Mesenchymal stem cell (in vitro differentiated cells and primary cell): Measurements from ENCODE around the gene TSFM.

Experiments used
- DNase-seq: peaks from one replicate; pipeline ENCODE4 v3.0.0-alpha.2; 2013
- H2AFZ ChIP-seq: one replicate; pipeline ENCODE4 v1.6.1; 2013; ENCODE audit warnings: low read depth, mild to moderate bottlenecking, control low read depth, inconsistent platforms, low read length, moderate library complexity
- H2AK5ac ChIP-seq: 2 replicates; pipeline ENCODE4 v1.6.1; 2013; ENCODE audit warnings: low read length, moderate library complexity, mild to moderate bottlenecking, inconsistent platforms; ENCODE audit not compliant: severe bottlenecking
- H2BK120ac ChIP-seq: one replicate; pipeline ENCODE4 v1.6.1; 2013; ENCODE audit warnings: low read depth, mild to moderate bottlenecking, inconsistent platforms, low read length, moderate library complexity
- H2BK12ac ChIP-seq, 2 experiments: one replicate each; pipeline ENCODE4 v1.6.1; 2013; ENCODE audit warnings: inconsistent platforms in 2 of 2, low read length in 2 of 2, mild to moderate bottlenecking in 2 of 2, moderate library complexity in 2 of 2, control low read depth in 1 of 2
- H2BK15ac ChIP-seq: one replicate; pipeline ENCODE4 v1.6.1; 2013; ENCODE audit warnings: mild to moderate bottlenecking, low read depth, inconsistent platforms; ENCODE audit not compliant: poor library complexity, severe bottlenecking
- H2BK5ac ChIP-seq: 2 replicates; pipeline ENCODE4 v1.6.1; 2013; ENCODE audit warnings: low read depth, mild to moderate bottlenecking, low read length, control low read depth, inconsistent platforms; ENCODE audit not compliant: poor library complexity, severe bottlenecking
- H3K14ac ChIP-seq, 2 experiments: one replicate each; pipeline ENCODE4 v1.6.1; 2013; ENCODE audit warnings: inconsistent platforms in 2 of 2, low read length in 2 of 2, control low read depth in 1 of 2, mild to moderate bottlenecking in 1 of 2, moderate library complexity in 1 of 2
- H3K18ac ChIP-seq, 2 experiments: one replicate each; pipeline ENCODE4 v1.6.1; 2013; ENCODE audit warnings: inconsistent platforms in 2 of 2, low read length in 2 of 2, control low read depth in 1 of 2, low read depth in 1 of 2, mild to moderate bottlenecking in 1 of 2
- H3K23ac ChIP-seq, 2 experiments: one replicate each; pipeline ENCODE4 v1.6.1; 2013; ENCODE audit warnings: inconsistent platforms in 2 of 2, low read length in 2 of 2, mild to moderate bottlenecking in 2 of 2, moderate library complexity in 2 of 2, control low read depth in 1 of 2
- H3K27ac ChIP-seq: 2 replicates; pipeline ENCODE4 v1.5.1; 2013; ENCODE audit warnings: mild to moderate bottlenecking, moderate library complexity, low read length, control low read depth, inconsistent platforms; ENCODE audit not compliant: poor library complexity, severe bottlenecking
- H3K27me3 ChIP-seq, 2 experiments: 2 replicates each; pipeline versions ENCODE4 v1.6.1 to v1.7.0; 2013; ENCODE audit warnings: low read length in 2 of 2, mild to moderate bottlenecking in 2 of 2, moderate library complexity in 2 of 2, control low read depth in 1 of 2, inconsistent platforms in 1 of 2; ENCODE audit not compliant: control insufficient read depth in 1 of 2, insufficient read depth in 1 of 2
- H3K36me3 ChIP-seq, 2 experiments: 2 replicates each; pipeline versions ENCODE4 v1.6.1 to v1.7.0; 2013; ENCODE audit warnings: low read length in 2 of 2, control low read depth in 1 of 2, inconsistent platforms in 1 of 2, low read depth in 1 of 2, mild to moderate bottlenecking in 1 of 2; ENCODE audit not compliant: insufficient read depth in 2 of 2, control insufficient read depth in 1 of 2
- H3K4ac ChIP-seq, 2 experiments: one replicate each; pipeline ENCODE4 v1.6.1; 2013; ENCODE audit warnings: inconsistent platforms in 2 of 2, low read length in 2 of 2, mild to moderate bottlenecking in 2 of 2, moderate library complexity in 2 of 2, control low read depth in 1 of 2, low read depth in 1 of 2
- H3K4me1 ChIP-seq: 2 replicates; pipeline ENCODE4 v1.6.1; 2013; ENCODE audit warnings: low read depth, low read length, control low read depth; ENCODE audit not compliant: control insufficient read depth, insufficient read depth
- H3K4me2 ChIP-seq: 2 replicates; pipeline ENCODE4 v1.6.1; 2013; ENCODE audit warnings: low read length, mild to moderate bottlenecking, inconsistent platforms; ENCODE audit not compliant: poor library complexity, severe bottlenecking
- H3K4me3 ChIP-seq, 2 experiments: 2 replicates each; pipeline versions ENCODE4 v1.5.1 to v1.7.0; 2013; ENCODE audit warnings: low read length in 2 of 2, mild to moderate bottlenecking in 2 of 2, control low read depth in 1 of 2, low read depth in 1 of 2; ENCODE audit not compliant: insufficient read depth in 1 of 2
- H3K79me1 ChIP-seq: replicated peaks from 2 replicates; pipeline ENCODE4 v1.6.1; 2013; ENCODE audit warnings: mild to moderate bottlenecking, control low read depth, low read length, inconsistent platforms; ENCODE audit not compliant: poor library complexity, severe bottlenecking
- H3K9ac ChIP-seq: 2 replicates; pipeline ENCODE4 v1.7.0; 2013; ENCODE audit warnings: mild to moderate bottlenecking, low read length, moderate library complexity
- H3K9me3 ChIP-seq: 2 replicates; pipeline ENCODE4 v1.7.0; 2013; ENCODE audit warnings: mild to moderate bottlenecking, low read length; ENCODE audit not compliant: control insufficient read depth
- H4K8ac ChIP-seq: one replicate; pipeline ENCODE4 v1.6.1; 2013; ENCODE audit warnings: inconsistent platforms, mild to moderate bottlenecking, low read length, moderate library complexity
- H4K91ac ChIP-seq: one replicate; pipeline ENCODE4 v1.6.1; 2013; ENCODE audit warnings: mild to moderate bottlenecking, low read length, inconsistent platforms
- WGBS: methylation state at CpG from one replicate; pipeline ENCODE4 v1.1.7; 2013; ENCODE audit warnings: mixed read lengths; 5-methylcytosine and 5-hydroxymethylcytosine counted together

TSFM gene

DNA sequence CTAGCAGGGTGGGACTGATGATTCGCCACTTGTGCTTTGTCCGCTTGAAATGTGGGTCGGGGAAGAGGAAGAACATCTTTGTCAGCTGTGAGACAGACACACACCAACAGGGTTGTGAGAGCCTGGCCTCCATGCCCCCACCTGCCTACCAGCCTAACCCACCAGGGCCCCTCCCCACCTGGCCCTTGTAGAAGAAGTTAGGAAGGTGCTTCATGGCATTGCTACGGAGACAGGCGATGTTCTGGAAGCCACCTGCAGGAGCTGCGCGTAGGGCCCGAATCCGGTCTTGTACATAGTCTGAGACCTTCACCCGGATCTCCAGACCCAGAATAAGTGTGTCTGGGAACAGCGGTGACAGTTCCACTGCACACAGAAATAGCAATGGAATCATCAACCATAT is 13.0 kb upstream of the TSFM start:
- H3K14ac ChIP-seq, result no peak overlapping the region
- H3K9me3 ChIP-seq, result no peaks in the 10 kb centered on the region
- no peak overlapping the region for H2AK5ac ChIP-seq
- H3K4me2 ChIP-seq, result no peak overlapping the region
- no peak overlapping the region for H2BK120ac ChIP-seq
- H2BK5ac ChIP-seq, result no peak overlapping the region
- peaks cover 34% of the 10 kb centered on the region for H3K4me1 ChIP-seq
- H3K79me1 ChIP-seq, result peaks cover 14% of the 10 kb centered on the region
- H4K8ac ChIP-seq, result no peak overlapping the region
- 99% methylated on average over 11 of the region's 11 CpGs for WGBS
- DNase-seq, result no peak
- no peak overlapping the region for H3K23ac ChIP-seq
- H3K27me3 ChIP-seq, result peaks cover 31 to 33% of the 10 kb centered on the region in 2 experiments
- no peak overlapping the region for H2BK12ac ChIP-seq
- H3K4ac ChIP-seq, result no peak overlapping the region
- no peak overlapping the region for H3K27ac ChIP-seq
- no peak overlapping the region for H3K9ac ChIP-seq
- no peak overlapping the region for H3K18ac ChIP-seq
- no peak overlapping the region for H3K4me3 ChIP-seq
- no peak overlapping the region for H2AFZ ChIP-seq
- H3K36me3 ChIP-seq, result peaks cover 21 to 33% of the 10 kb centered on the region in 2 experiments
- H4K91ac ChIP-seq, result no peak overlapping the region
- H2BK15ac ChIP-seq, result no peak overlapping the region

DNA sequence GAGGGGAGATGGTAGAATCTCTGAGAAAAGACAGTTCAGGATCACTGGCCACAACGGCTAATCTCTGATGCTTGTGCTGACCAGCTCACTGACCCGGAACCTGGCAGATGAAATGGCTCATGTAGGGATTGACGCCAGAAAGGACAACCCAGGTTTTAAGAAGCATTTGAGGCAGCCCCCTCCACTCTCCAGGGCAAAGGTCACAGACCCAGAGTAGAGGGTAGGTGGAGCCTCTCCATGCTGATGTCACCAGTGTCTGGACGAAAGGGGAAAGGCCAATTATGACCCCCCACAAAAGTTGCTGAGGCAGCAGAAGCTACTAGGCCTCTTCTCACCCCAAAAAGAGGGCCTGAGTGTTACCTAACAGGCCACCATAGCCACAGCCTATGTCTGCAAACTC is 11.9 kb upstream of the TSFM start:
- no peaks in the 10 kb centered on the region for H3K9me3 ChIP-seq
- H3K27me3 ChIP-seq, result peaks cover 19 to 21% of the 10 kb centered on the region in 2 experiments
- peak overlapping the region in 1 of 2 experiments; percentile 98 for H3K4me3 ChIP-seq
- H3K36me3 ChIP-seq, result peaks cover 25 to 41% of the 10 kb centered on the region in 2 experiments
- H3K79me1 ChIP-seq, result peaks cover 15% of the 10 kb centered on the region
- H4K91ac ChIP-seq, result no peak overlapping the region
- no peak overlapping the region for H3K4ac ChIP-seq
- no peak overlapping the region for H2BK5ac ChIP-seq
- no peak overlapping the region for H2AK5ac ChIP-seq
- no peak overlapping the region for H3K23ac ChIP-seq
- peaks cover 23% of the 10 kb centered on the region for H3K4me1 ChIP-seq
- H2BK15ac ChIP-seq, result no peak overlapping the region
- H4K8ac ChIP-seq, result no peak overlapping the region
- no peak overlapping the region for H3K14ac ChIP-seq
- WGBS, result 80% methylated on average over 4 of the region's 4 CpGs
- H3K9ac ChIP-seq, result peak overlapping the region; percentile 95
- H3K27ac ChIP-seq, result no peak overlapping the region
- H3K18ac ChIP-seq, result no peak overlapping the region
- no peak overlapping the region for H2BK12ac ChIP-seq
- no peak overlapping the region for H2BK120ac ChIP-seq
- H2AFZ ChIP-seq, result no peak overlapping the region
- H3K4me2 ChIP-seq, result no peak overlapping the region
- DNase-seq, result no peak

DNA sequence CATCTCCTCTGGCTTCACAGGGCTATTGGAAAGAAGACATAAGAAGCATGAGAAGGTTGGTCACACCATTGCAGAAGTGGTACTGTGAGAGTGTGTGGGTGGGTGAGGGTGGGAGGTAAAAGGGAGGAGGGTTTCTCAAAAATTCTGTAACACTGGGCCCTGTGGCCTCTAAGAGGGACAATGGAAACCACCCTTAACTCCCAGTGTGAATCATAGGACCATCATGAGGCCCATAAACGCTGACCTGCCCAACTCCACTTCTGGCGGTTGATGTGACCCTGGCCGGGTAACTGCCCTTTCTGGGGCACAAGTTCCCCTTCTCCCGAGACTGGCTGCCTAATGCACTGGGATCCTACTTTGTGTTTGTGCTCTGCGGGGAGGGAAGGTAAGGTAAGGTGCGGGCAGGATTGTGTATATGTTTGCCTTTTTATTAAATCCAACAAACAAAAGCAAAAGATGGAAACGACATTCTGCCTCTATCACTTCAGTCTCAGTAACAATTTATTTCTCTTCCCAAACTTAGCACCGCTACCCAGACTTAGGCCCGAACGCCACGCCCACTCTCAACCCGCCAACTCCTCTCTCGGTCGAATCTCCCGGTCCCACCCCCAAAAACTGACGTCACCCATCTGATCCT is 11.2 kb upstream of the TSFM start:
- Histone ChIP-seq H3K14ac (no peak overlapping the region), H3K23ac (peak overlapping the region in 1 of 2 experiments; percentile 14), H2AFZ (peak overlapping the region; percentile 74), H3K27ac (peak overlapping the region; percentile 67), H3K79me1 (peaks cover 15% of the 10 kb centered on the region), H3K9me3 (no peaks in the 10 kb centered on the region), H2BK5ac (no peak overlapping the region), H2BK15ac (no peak overlapping the region), H2BK12ac (no peak overlapping the region), H3K4me3 (peak overlapping the region; percentile 70 to 98), H3K36me3 (peaks cover 25 to 47% of the 10 kb centered on the region in 2 experiments), H3K4ac (no peak overlapping the region), H2BK120ac (no peak overlapping the region), H2AK5ac (no peak overlapping the region), H3K4me1 (peaks cover 19% of the 10 kb centered on the region), H3K9ac (peak overlapping the region; percentile 95), H3K4me2 (peak overlapping the region; percentile 99), H3K27me3 (peaks cover 13 to 15% of the 10 kb centered on the region in 2 experiments), H4K8ac (peak overlapping the region; percentile 62), H3K18ac (peak overlapping the region in 1 of 2 experiments; percentile 61), H4K91ac (no peak overlapping the region)
- WGBS, result 2% methylated on average over 14 of the region's 16 CpGs
- peak; percentile 94 for DNase-seq

DNA sequence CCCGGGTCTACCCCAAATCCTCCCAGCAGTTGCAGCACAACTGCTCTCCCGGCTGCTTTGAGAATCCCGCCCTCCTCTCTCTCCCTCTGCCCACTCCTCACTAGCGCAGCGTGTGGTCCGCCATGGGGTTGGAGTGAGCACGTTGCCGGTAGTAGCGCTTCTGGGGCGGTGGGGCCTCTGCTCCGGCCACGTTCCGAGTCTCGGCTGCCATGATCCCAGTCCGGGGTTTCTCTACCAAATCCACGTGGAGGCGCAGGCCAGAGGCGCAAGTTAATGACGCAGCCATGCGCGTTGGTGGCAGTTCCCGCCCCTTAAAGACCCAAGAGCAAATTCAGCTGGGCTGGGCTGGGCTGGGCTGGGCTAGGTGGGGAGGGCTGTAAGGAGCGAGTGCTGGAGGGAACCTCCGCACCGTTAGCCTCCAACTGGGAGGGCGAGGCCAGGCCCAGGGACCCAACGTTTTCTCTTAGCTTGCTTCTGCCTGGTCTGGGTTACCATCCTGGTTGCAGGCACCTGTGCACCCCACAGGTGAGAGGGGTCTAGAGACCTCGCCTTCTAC is 10.6 kb upstream of the TSFM start, which contains the start of gene METTL1:
TSS of gene METTL1 (minus strand) at position 233 of the 556 bp plus-strand sequence. CDS start at position 211, 22 bp downstream.
- peak within 1 kb of the TSS; percentile 95 for H3K9ac ChIP-seq
- H4K8ac ChIP-seq, result peak within 1 kb of the TSS; percentile 73
- H3K36me3 ChIP-seq, result peaks cover 25 to 50% of the 10 kb centered on the region in 2 experiments
- H2BK12ac ChIP-seq, result peak within 1 kb of the TSS; percentile 23 to 91
- H3K9me3 ChIP-seq, result no peaks in the 10 kb centered on the region
- peak within 1 kb of the TSS in 1 of 2 experiments; percentile 23 for H3K23ac ChIP-seq
- peaks cover 13% of the 10 kb centered on the region for H3K4me1 ChIP-seq
- no peak within 1 kb of the TSS for H2AK5ac ChIP-seq
- H3K4ac ChIP-seq, result peak within 1 kb of the TSS; percentile 39 to 97
- under 1% methylated on average over 23 of the region's 28 CpGs for WGBS
- H3K79me1 ChIP-seq, result peaks cover 15% of the 10 kb centered on the region
- peak within 1 kb of the TSS; percentile 30 for H2BK15ac ChIP-seq
- DNase-seq, result peak; percentile 98
- H3K14ac ChIP-seq, result peak within 1 kb of the TSS in 1 of 2 experiments; percentile 46
- H4K91ac ChIP-seq, result peak within 1 kb of the TSS; percentile 91
- peaks cover 7 to 9% of the 10 kb centered on the region in 2 experiments for H3K27me3 ChIP-seq
- H3K27ac ChIP-seq, result peak within 1 kb of the TSS; percentile 89
- H2BK120ac ChIP-seq, result no peak within 1 kb of the TSS
- H3K4me3 ChIP-seq, result peak within 1 kb of the TSS; percentile 70 to 98
- peak within 1 kb of the TSS; percentile 68 to 99 for H3K18ac ChIP-seq
- H2AFZ ChIP-seq, result peak within 1 kb of the TSS; percentile 74
- H2BK5ac ChIP-seq, result no peak within 1 kb of the TSS
- H3K4me2 ChIP-seq, result peak within 1 kb of the TSS; percentile 99
